HG03354 (cell line): Measurements from ENCODE around the gene ISYNA1.

Experiments
- ATAC-seq: cut with Tn5 transposase; IDR thresholded peaks from one replicate; pipeline ENCODE4 v1.9.1; 2021; ENCODE audit warnings: mild to moderate bottlenecking; ENCODE audit not compliant: unreplicated experiment, poor library complexity, severe bottlenecking

ISYNA1 gene

GRCh38 chr19:18434411-18435175 is 3.3 kb downstream of the ISYNA1 start:
- no peak for ATAC-seq

- no peak for ATAC-seq
Observed at GRCh38 chr19:18433735-18434398, 4.1 kb downstream of the ISYNA1 start.

- ATAC-seq = no peak
Observed at GRCh38 chr19:18433015-18433691, 4.8 kb downstream of the ISYNA1 start.

- ATAC-seq = no peak
Observed at GRCh38 chr19:18432275-18433014, 5.5 kb downstream of the ISYNA1 start.

- ATAC-seq = no peak
Observed at GRCh38 chr19:18431351-18432197, 6.4 kb downstream of the ISYNA1 start.

- no peak for ATAC-seq
Observed at GRCh38 chr19:18430417-18431144, 7.4 kb downstream of the ISYNA1 start.

GRCh38 chr19:18429717-18430416 is 8.1 kb downstream of the ISYNA1 start:
- no peak for ATAC-seq

- peak; percentile 64 for ATAC-seq
Observed at GRCh38 chr19:18428787-18429674, 8.9 kb downstream of the ISYNA1 start.

GRCh38 chr19:18428173-18428786 is 9.7 kb downstream of the ISYNA1 start:
- no peak for ATAC-seq

- no peak for ATAC-seq
Observed at GRCh38 chr19:18427743-18428113, 10.2 kb downstream of the ISYNA1 start.

GRCh38 chr19:18427080-18427742 is 10.7 kb downstream of the ISYNA1 start:
- no peak for ATAC-seq

- no peak for ATAC-seq
Observed at GRCh38 chr19:18426416-18426767, 11.5 kb downstream of the ISYNA1 start.

GRCh38 chr19:18425515-18426415 is 12.2 kb downstream of the ISYNA1 start:
- no peak for ATAC-seq

GRCh38 chr19:18424890-18425514 is 12.9 kb downstream of the ISYNA1 start:
- no peak for ATAC-seq
